Sigmoid colon (tissue), 7 donors: Measurements from ENCODE around the gene NSMF. TPM values are rescaled to one million over a fixed set of nuclear protein-coding genes. Genes with fewer than 3 reads are reported as not detected.

ENCODE experiments used
- DNase-seq: peaks from one replicate; pipeline ENCODE4 v3.0.0-alpha.2; 2019
- H3K27ac ChIP-seq, 4 donors: fragments of 200-600 bp; sonication (generic); one replicate each; pipeline ENCODE4 v1.5.1; 2016 to 2019; ENCODE audit warnings: mild to moderate bottlenecking in 1 of 4
- H3K27me3 ChIP-seq, 3 donors: fragments of 200-600 bp; sonication (generic); one replicate each; pipeline ENCODE4 v1.5.1; 2019; ENCODE audit warnings: mild to moderate bottlenecking in 1 of 3
- H3K36me3 ChIP-seq, 4 donors: fragments of 200-600 bp; sonication (generic); one replicate each; pipeline ENCODE4 v1.5.1; 2016 to 2019
- H3K4me1 ChIP-seq, 4 donors: fragments of 200-600 bp; sonication (generic); one replicate each; pipeline ENCODE4 v1.5.1; 2017 to 2019
- H3K4me3 ChIP-seq, 4 donors: fragments of 200-600 bp; sonication (generic); one replicate each; pipeline ENCODE4 v1.5.1; 2017 to 2019; ENCODE audit warnings: mild to moderate bottlenecking in 2 of 4, moderate library complexity in 1 of 4
- H3K9me3 ChIP-seq, 4 donors: fragments of 200-600 bp in 3 of 4; sonication (generic) in 3 of 4; one replicate each; pipeline versions ENCODE4 v1.5.1 to v1.6.1; 2013 to 2019
- EP300 ChIP-seq, 4 donors: sonication (generic); formaldehyde crosslinking; IDR thresholded peaks; one replicate each; pipeline ENCODE4 v1.6.1; 2017; ENCODE audit warnings: antibody characterized with exemption in 4 of 4
- POLR2A ChIP-seq, 2 donors: fragments of 450-650 bp; IDR thresholded peaks; one replicate each; pipeline ENCODE4 v1.6.1; 2016; ENCODE audit warnings: antibody characterized with exemption in 2 of 2, mild to moderate bottlenecking in 2 of 2, moderate library complexity in 2 of 2
- POLR2AphosphoS5 ChIP-seq, 4 donors: sonication (generic); formaldehyde crosslinking; IDR thresholded peaks; one replicate each; pipeline ENCODE4 v1.6.1; 2017; ENCODE audit warnings: antibody characterized with exemption in 4 of 4
- WGBS, 2 donors: extraction: QIAGEN DNeasy Blood & Tissue Kit; methylation state at CpG; one replicate each; pipeline ENCODE4 v1.1.7; 2013; 5-methylcytosine and 5-hydroxymethylcytosine counted together
- intact Hi-C: fragments of 100-400 bp; cut with DNase I; formaldehyde crosslinking; loops from one replicate; pipeline ENCODE4 v1.15.1; 2023
- polyA plus RNA-seq, 3 donors: library from polyadenylated mRNA; stranded (reverse); fragments of 200-250 nt; gene quantifications; one replicate each; pipeline ENCODE4 v1.2.3, GENCODE V29; 2013
- total RNA-seq, 4 donors: library from RNA; depleted of rRNA; stranded (reverse); fragments of >200 nt; gene quantifications; one replicate each; pipeline ENCODE4 v1.1.0, GENCODE V29; 2016
- TF ChIP-seq, protein P1 (sequence below), 4 experiments: fragments of 450-650 bp in 3 of 4; fragments of 200-600 bp in 1 of 4; IDR thresholded peaks; one replicate each; pipeline ENCODE4 v1.5.1; 2016 to 2019; ENCODE audit warnings: antibody characterized with exemption in 4 of 4, mild to moderate bottlenecking in 3 of 4, moderate library complexity in 2 of 4
- donor health status: healthy with polysubstance abuse.
- donor health status: Bipolar disorder and iron deficiency.
- donor health status: healthy.

Gene NSMF
- total and polyA plus RNA-seq, 7 donors = 21.8 to 50.4 (median 31.2) TPM

GRCh38 chr9:137460363-137461315, 1.5 kb upstream of the NSMF start:
- Histone ChIP-seq H3K27me3 (no peaks in the 10 kb centered on the region), H3K27ac (no peak overlapping the region), H3K4me1 (peaks cover 0 to 32% (median 23%) of the 10 kb centered on the region in 4 donors), H3K9me3 (no peaks in the 10 kb centered on the region), H3K4me3 (no peak overlapping the region), H3K36me3 (peaks cover 0 to 11% (median 0%) of the 10 kb centered on the region in 4 donors)
- intact Hi-C loops = no loop called here
- WGBS, 2 donors = 93 to 94% methylated on average over 31 of the region's 31 CpGs
- no peak for TF ChIP-seq EP300 (IDR thresholded peaks at IDR 0.05)
- TF ChIP-seq POLR2A (IDR thresholded peaks at IDR 0.05) = no peak
- TF ChIP-seq, protein P1, sequence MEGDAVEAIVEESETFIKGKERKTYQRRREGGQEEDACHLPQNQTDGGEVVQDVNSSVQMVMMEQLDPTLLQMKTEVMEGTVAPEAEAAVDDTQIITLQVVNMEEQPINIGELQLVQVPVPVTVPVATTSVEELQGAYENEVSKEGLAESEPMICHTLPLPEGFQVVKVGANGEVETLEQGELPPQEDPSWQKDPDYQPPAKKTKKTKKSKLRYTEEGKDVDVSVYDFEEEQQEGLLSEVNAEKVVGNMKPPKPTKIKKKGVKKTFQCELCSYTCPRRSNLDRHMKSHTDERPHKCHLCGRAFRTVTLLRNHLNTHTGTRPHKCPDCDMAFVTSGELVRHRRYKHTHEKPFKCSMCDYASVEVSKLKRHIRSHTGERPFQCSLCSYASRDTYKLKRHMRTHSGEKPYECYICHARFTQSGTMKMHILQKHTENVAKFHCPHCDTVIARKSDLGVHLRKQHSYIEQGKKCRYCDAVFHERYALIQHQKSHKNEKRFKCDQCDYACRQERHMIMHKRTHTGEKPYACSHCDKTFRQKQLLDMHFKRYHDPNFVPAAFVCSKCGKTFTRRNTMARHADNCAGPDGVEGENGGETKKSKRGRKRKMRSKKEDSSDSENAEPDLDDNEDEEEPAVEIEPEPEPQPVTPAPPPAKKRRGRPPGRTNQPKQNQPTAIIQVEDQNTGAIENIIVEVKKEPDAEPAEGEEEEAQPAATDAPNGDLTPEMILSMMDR (IDR thresholded peaks at IDR 0.05) = no peak
- TF ChIP-seq POLR2AphosphoS5 (IDR thresholded peaks at IDR 0.05) = no peak
- DNase-seq = peak; percentile 67

DNA sequence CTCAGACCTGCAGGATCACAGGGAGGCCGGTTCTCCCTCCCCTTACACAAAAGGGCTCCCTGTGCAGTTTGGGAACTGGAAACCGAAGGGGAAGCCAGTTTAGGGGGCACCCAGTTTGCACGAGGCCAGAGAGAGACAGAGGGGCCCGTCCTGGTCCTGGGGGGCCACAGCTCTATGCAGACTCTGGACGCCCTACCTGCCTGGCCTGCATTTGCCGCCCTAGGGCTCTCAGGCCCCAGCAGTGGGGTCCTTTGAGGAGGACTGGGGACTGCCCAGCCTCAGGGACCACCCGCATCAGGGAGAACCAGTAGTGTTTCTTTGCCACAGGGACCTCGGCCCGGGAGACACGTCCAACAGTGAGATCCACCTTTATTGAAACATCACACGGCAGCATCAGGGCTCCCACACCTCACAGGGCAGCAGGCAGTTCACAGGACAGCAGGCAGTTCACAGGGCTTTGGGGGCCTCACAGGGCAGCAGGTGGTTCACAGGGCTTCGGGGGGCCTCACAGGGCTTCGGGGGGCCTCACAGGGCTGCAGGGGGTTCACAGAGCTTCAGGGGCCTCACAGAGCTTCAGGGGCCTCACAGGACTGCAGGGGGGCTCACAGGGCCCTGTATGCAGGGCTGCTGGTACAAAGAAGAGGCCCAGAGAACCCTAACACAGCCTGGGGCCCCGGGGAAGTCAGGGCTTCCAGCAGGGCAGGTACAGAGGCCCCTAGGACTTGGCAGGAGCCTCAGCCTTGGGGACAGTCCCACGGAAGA, 648 bp upstream of the NSMF start:
- H3K27ac ChIP-seq = peak overlapping the region; percentile 55 to 80 (median 74)
- intact Hi-C loops = loop anchor here (5.0 to 10.0 kb wide), 2 partner anchors 37 to 145 kb away; partner anchors contain the start of genes ARRDC1, EXD3 and NOXA1
- peaks cover 0 to 39% (median 29%) of the 10 kb centered on the region in 4 donors for H3K4me1 ChIP-seq

GRCh38 chr9:137458194-137459151, 661 bp downstream of the NSMF start:
- H3K27me3 ChIP-seq = no peaks in the 10 kb centered on the region
- DNase-seq = peak; percentile 80
- no peak for TF ChIP-seq POLR2A (IDR thresholded peaks at IDR 0.05)
- no peak for TF ChIP-seq POLR2AphosphoS5 (IDR thresholded peaks at IDR 0.05)
- TF ChIP-seq, protein P1 (IDR thresholded peaks at IDR 0.05) = no peak
- no peak for TF ChIP-seq EP300 (IDR thresholded peaks at IDR 0.05)
- no peaks in the 10 kb centered on the region for H3K9me3 ChIP-seq
- H3K4me1 ChIP-seq = peaks cover 0 to 48% (median 39%) of the 10 kb centered on the region in 4 donors
- WGBS, 2 donors = 14 to 18% methylated on average over 88 of the region's 88 CpGs
- peaks cover 0 to 11% (median 0%) of the 10 kb centered on the region in 4 donors for H3K36me3 ChIP-seq
- H3K4me3 ChIP-seq = peak overlapping the region; percentile 48 to 79 (median 68)
- peak overlapping the region; percentile 59 to 80 (median 70) for H3K27ac ChIP-seq
- intact Hi-C loops = loop anchor here (5.0 to 10.0 kb wide), 2 partner anchors 36 to 146 kb away; partner anchors contain the start of genes ARRDC1, EXD3 and NOXA1

More for the DNA sequence above, 648 bp upstream of the NSMF start:
- TF ChIP-seq, protein P1 (IDR thresholded peaks at IDR 0.05) = no peak
- no peak for TF ChIP-seq POLR2AphosphoS5 (IDR thresholded peaks at IDR 0.05)
- no peak for TF ChIP-seq EP300 (IDR thresholded peaks at IDR 0.05)
- TF ChIP-seq POLR2A (IDR thresholded peaks at IDR 0.05) = no peak
- Histone ChIP-seq H3K4me3 (peak overlapping the region; percentile 1 to 79 (median 68)), H3K9me3 (no peaks in the 10 kb centered on the region), H3K27me3 (no peaks in the 10 kb centered on the region), H3K36me3 (peaks cover 0 to 11% (median 0%) of the 10 kb centered on the region in 4 donors)
- 30 to 46% methylated on average over 15 of the region's 15 CpGs for WGBS, 2 donors
- DNase-seq = no peak
